HG03558 (cell line): ENCODE results near the gene RPN1.

Experiments
- ATAC-seq: cut with Tn5 transposase; IDR thresholded peaks from one replicate; pipeline ENCODE4 v1.9.1; 2021; ENCODE audit warnings: moderate number of reproducible peaks; ENCODE audit not compliant: unreplicated experiment; ENCODE audit errors: extremely low read depth

Gene RPN1

DNA sequence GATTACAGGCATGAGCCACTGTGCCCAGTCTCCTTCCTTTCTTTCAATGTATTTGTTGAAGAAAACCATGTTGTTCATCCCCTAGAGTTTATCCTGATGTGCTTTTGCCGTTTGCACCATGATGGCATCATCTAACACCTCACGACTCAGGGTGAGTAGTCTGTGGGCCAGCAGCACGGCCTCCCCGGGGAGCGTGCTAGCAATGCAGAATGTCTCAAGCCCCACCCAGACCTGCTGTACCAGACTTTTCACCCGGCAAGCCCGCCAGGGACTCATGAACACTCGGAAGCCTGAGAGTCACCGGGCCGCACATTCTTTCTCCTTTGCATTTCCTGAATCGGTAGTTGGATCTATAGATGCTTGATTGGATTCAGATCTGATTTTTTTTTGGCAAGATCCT is 64.6 kb downstream of the RPN1 start:
- ATAC-seq: no peak

- ATAC-seq: no peak
Observed at GRCh38 chr3:128585189-128585588, 65.4 kb downstream of the RPN1 start.

- ATAC-seq: no peak
Observed at GRCh38 chr3:128584412-128585020, 66.1 kb downstream of the RPN1 start.

- ATAC-seq: no peak
Observed at GRCh38 chr3:128581566-128581965, 69.1 kb downstream of the RPN1 start.

DNA sequence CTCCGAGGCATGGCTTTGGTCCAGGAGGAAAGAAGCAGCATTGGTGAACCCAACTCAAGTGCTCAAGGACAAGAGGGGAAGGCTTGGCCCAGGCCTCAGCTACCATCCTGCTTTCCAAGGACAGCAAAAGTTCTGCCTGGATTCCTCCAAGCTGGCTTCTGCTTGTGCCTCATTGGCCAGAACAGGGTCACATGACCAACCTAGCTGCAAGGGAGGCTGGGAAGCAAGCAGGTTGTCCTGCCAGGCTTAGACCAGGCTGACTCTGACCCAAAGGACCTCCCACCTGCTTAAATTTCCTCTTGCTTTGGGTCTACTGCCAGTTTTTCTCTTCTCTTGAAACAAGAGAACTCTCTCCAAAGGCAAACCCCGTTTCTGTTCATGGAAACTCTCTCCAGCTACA is 70.7 kb downstream of the RPN1 start:
- no peak for ATAC-seq

DNA sequence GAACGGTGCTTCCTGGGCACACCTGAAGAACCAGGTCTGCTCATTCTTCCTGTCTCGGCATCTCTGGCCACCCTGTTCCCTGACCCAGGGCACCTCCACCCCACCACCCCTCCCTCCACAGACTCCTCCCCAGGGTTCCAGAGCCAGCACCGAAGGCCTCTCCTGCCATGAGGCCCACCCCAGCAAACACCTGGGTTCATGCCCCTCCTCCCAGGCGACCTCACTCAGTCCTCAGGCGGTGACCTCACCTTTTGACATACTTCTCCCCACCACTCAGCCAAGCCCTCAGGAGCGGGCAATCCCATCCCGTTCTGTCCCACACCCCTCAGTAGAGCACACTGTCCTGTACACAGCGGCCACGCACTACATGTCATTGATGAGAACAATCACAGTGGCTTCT is 72.3 kb downstream of the RPN1 start:
- no peak for ATAC-seq

GRCh38 chr3:128577711-128578110 is 72.9 kb downstream of the RPN1 start:
- ATAC-seq: no peak

GRCh38 chr3:128576290-128576689 is 74.3 kb downstream of the RPN1 start:
- no peak for ATAC-seq

DNA sequence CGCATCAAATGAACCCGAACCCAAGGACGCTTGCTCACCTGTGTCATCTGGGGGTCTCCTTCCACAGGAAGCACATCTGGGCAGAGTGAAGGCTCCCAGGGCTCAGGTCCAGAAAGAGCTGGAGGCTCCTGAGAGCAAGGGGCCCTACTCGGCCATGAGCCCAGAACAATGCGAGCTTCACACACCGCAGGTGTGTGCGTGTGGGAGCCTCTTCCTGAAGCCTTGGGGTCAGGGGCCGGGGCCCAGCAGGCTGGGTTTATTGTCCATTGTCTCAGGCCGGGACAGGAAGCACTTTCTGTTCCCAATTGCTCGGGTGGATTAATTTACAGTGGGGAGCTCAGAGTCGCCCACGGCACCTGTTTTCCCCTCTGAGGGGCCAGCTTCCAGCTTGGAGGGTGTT is 74.8 kb downstream of the RPN1 start:
- no peak for ATAC-seq

GRCh38 chr3:128573707-128574162 is 76.9 kb downstream of the RPN1 start:
- no peak for ATAC-seq

- no peak for ATAC-seq
Observed at GRCh38 chr3:128573160-128573559, 77.5 kb downstream of the RPN1 start.

- ATAC-seq: no peak
Observed at GRCh38 chr3:128572644-128573105, 77.9 kb downstream of the RPN1 start.

DNA sequence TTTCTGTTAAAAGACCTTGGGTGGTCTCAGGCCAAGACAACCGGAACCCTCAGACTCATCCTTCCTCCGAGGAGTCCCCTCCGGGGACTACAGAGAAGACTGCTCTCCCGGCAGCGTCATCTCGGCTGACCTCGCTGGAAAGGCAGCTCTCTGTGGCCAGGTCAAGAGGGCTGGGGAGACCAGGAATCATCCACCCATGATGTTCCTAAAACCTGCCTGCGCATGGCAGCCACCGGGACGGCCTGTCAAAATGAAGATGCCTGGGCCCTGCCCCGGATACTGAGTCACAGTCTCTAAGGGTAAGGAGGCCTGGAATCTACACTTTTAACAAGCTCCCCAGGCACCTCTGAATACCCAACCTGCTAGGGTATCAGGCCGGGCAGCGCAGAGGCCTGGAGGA is 78.6 kb downstream of the RPN1 start:
- no peak for ATAC-seq
